Common myeloid progenitor, CD34-positive (primary cell): ENCODE results near the gene ERVW-1.

Experiments
- CTCF ChIA-PET: fragments of 350-600 bp; sonication (Branson Sonifier 250); formaldehyde crosslinking; loops from one replicate; lab custom pipeline; 2021; ENCODE audit warnings: antibody characterized with exemption; lab: Charles Lee
- POLR2A ChIA-PET: fragments of 350-600 bp; sonication (Branson Sonifier 250); formaldehyde crosslinking; loops from one replicate; lab custom pipeline; 2021; ENCODE audit warnings: antibody characterized with exemption; lab: Charles Lee
- DNase-seq, 3 donors: peaks; one replicate each; pipeline versions ENCODE4 v3.0.0 to v3.0.0-alpha.2; 2013
- H3K27ac ChIP-seq, 2 experiments: 1 replicate in 1 of 2; 2 replicates in 1 of 2; pipeline ENCODE4 v1.7.0; 2013; ENCODE audit warnings: inconsistent platforms in 2 of 2, low read length in 2 of 2, mild to moderate bottlenecking in 2 of 2, low read depth in 1 of 2, moderate library complexity in 1 of 2; ENCODE audit not compliant: severe bottlenecking in 2 of 2, insufficient read depth in 1 of 2, poor library complexity in 1 of 2
- H3K27me3 ChIP-seq, 5 experiments: replicated peaks in 2 of 5; 1 replicate in 3 of 5; 2 replicates in 2 of 5; pipeline versions ENCODE4 v1.6.1 to v1.7.0; 2013; ENCODE audit warnings: low read length in 4 of 5, mild to moderate bottlenecking in 2 of 5, moderate library complexity in 2 of 5, inconsistent platforms in 1 of 5; ENCODE audit not compliant: insufficient read depth in 5 of 5, control insufficient read depth in 4 of 5
- H3K36me3 ChIP-seq, 4 experiments: 1 replicate in 2 of 4; 2 replicates in 2 of 4; pipeline versions ENCODE4 v1.6.1 to v1.7.0; 2013; ENCODE audit warnings: low read length in 3 of 4, control low read depth in 1 of 4, mild to moderate bottlenecking in 1 of 4; ENCODE audit not compliant: control insufficient read depth in 4 of 4, insufficient read depth in 4 of 4
- H3K4me1 ChIP-seq, 4 experiments: 1 replicate in 3 of 4; 2 replicates in 1 of 4; pipeline versions ENCODE4 v1.6.1 to v1.7.1; 2013; ENCODE audit warnings: low read length in 3 of 4, mild to moderate bottlenecking in 3 of 4, control low read depth in 1 of 4, inconsistent platforms in 1 of 4, moderate library complexity in 1 of 4; ENCODE audit not compliant: control insufficient read depth in 4 of 4, insufficient read depth in 4 of 4; ENCODE audit errors: control extremely low read depth in 1 of 4
- H3K4me3 ChIP-seq, 7 experiments: 1 replicate in 4 of 7; 2 replicates in 3 of 7; pipeline versions ENCODE4 v1.5.1 to v1.7.0; 2013; ENCODE audit warnings: mild to moderate bottlenecking in 7 of 7, low read length in 6 of 7, moderate library complexity in 6 of 7, inconsistent platforms in 2 of 7, low read depth in 2 of 7, control low read depth in 1 of 7; ENCODE audit not compliant: insufficient read depth in 4 of 7, control insufficient read depth in 1 of 7; ENCODE audit errors: extremely low read depth in 1 of 7
- H3K9me3 ChIP-seq, 5 experiments: 1 replicate in 4 of 5; 2 replicates in 1 of 5; pipeline versions ENCODE4 v1.6.1 to v1.7.1; 2013; ENCODE audit warnings: low read length in 4 of 5, mild to moderate bottlenecking in 2 of 5, inconsistent platforms in 1 of 5, low read depth in 1 of 5, moderate library complexity in 1 of 5; ENCODE audit not compliant: control insufficient read depth in 4 of 5, insufficient read depth in 2 of 5; ENCODE audit errors: control extremely low read depth in 1 of 5
- WGBS: methylation state at CpG from one replicate; pipeline ENCODE4 v1.1.5; 2013; ENCODE audit not compliant: insufficient coverage; 5-methylcytosine and 5-hydroxymethylcytosine counted together

The ERVW-1 gene

GRCh38 chr7:92504563-92504962 is 26.8 kb upstream of the ERVW-1 start:
- Histone ChIP-seq H3K9me3 (no peaks in the 10 kb centered on the region), H3K27me3 (no peaks in the 10 kb centered on the region), H3K27ac (no peak overlapping the region), H3K4me3 (no peak overlapping the region), H3K4me1 (no peaks in the 10 kb centered on the region), H3K36me3 (peaks cover 10 to 58% (median 14%) of the 10 kb centered on the region in 4 experiments)
- ChIA-PET CTCF (no interaction called here), POLR2A (no interaction called here)
- 90% methylated on average over 3 of the region's 3 CpGs for WGBS
- DNase-seq: no peak

DNA sequence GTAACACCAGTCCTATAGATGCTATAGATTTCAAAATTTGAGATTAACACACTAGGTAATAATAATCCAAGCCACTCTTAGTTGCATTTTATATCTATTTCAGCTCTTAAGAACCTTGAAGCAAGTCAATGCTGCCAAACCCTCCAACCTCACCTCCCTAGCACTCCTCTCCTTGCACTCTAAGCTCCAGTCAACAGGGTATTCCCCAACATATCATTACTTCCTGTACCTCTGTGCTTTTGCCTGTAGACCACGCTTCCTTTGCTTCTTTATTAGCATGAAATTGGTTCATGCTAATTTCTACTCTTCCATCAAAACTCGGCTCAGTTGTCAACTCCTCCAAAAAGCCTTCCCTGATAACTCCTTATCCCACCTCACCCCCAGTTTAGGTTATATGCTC is 26.0 kb upstream of the ERVW-1 start:
- WGBS: 100% methylated on average over 2 of the region's 2 CpGs
- DNase-seq: no peak

GRCh38 chr7:92498557-92498956 is 20.8 kb upstream of the ERVW-1 start:
- Histone ChIP-seq H3K27ac (no peak overlapping the region), H3K4me1 (no peaks in the 10 kb centered on the region), H3K9me3 (no peaks in the 10 kb centered on the region), H3K4me3 (no peak overlapping the region), H3K27me3 (no peaks in the 10 kb centered on the region), H3K36me3 (peaks cover 16 to 59% (median 23%) of the 10 kb centered on the region in 4 experiments)
- ChIA-PET POLR2A (no interaction called here), CTCF (no interaction called here)
- no peak for DNase-seq
- 89% methylated on average over 1 of the region's 2 CpGs for WGBS

More for the DNA sequence above, 26.0 kb upstream of the ERVW-1 start:
- peaks cover 11 to 63% (median 19%) of the 10 kb centered on the region in 4 experiments for H3K36me3 ChIP-seq
- H3K9me3 ChIP-seq: no peaks in the 10 kb centered on the region
- no peak overlapping the region for H3K4me3 ChIP-seq
- no peak overlapping the region for H3K27ac ChIP-seq
- H3K4me1 ChIP-seq: no peaks in the 10 kb centered on the region
- CTCF ChIA-PET: no interaction called here
- POLR2A ChIA-PET: no interaction called here
- H3K27me3 ChIP-seq: no peaks in the 10 kb centered on the region

DNA sequence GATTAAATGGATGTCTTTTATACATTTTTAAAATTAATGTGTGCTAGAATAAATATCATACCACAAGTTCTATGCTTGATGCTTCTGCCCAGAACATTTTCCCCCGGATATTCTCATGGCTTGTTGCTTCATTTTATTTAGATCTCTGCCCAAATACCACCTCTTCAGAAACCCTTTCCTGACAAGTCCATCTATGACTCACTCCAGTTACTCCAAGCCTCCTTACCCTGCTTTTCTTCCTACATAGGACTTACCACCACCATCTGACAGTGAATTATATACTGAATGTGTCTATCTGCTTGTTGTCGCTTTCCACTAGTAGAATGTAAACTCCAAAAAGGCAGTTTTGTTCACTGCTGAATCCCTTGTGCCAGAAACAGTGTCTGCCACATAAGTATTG is 19.1 kb upstream of the ERVW-1 start:
- Histone ChIP-seq H3K9me3 (no peaks in the 10 kb centered on the region), H3K27ac (no peak overlapping the region), H3K36me3 (peaks cover 15 to 62% (median 28%) of the 10 kb centered on the region in 4 experiments), H3K27me3 (no peaks in the 10 kb centered on the region), H3K4me3 (no peak overlapping the region), H3K4me1 (no peaks in the 10 kb centered on the region)
- DNase-seq: no peak
- CTCF ChIA-PET: no interaction called here
- POLR2A ChIA-PET: no interaction called here
- 100% methylated on average over 1 of the region's 2 CpGs for WGBS

- WGBS: 100% methylated on average over 1 of the region's 1 CpG
Observed at GRCh38 chr7:92489634-92490033, 11.9 kb upstream of the ERVW-1 start.

DNA sequence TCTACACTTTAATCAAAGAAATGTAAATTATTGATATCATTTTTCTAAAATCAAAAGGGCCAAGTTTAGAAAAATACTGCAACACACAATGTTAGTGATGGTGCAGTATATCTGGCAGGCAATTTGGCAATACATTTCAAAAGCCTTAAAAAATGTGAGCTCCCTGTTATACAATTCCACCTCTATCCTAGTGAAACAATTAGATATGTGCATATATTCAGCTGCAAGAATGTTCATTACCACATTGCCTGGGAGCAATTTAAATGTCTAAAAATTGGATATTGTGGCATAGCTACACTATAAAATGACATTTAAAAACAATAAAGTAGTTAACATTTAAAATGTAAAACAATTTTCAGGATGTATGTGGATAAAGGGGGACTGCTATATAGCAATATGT is 10.1 kb upstream of the ERVW-1 start:
- H3K9me3 ChIP-seq: no peaks in the 10 kb centered on the region
- peaks cover 19 to 62% (median 33%) of the 10 kb centered on the region in 4 experiments for H3K36me3 ChIP-seq
- H3K27me3 ChIP-seq: no peaks in the 10 kb centered on the region
- no peak overlapping the region for H3K27ac ChIP-seq
- DNase-seq: no peak
- H3K4me3 ChIP-seq: no peak overlapping the region
- ChIA-PET POLR2A (no interaction called here), CTCF (no interaction called here)
- no peaks in the 10 kb centered on the region for H3K4me1 ChIP-seq

More at GRCh38 chr7:92489634-92490033, 11.9 kb upstream of the ERVW-1 start:
- H3K27ac ChIP-seq: no peak overlapping the region
- no peaks in the 10 kb centered on the region for H3K9me3 ChIP-seq
- H3K4me1 ChIP-seq: no peaks in the 10 kb centered on the region
- DNase-seq: no peak
- no peaks in the 10 kb centered on the region for H3K27me3 ChIP-seq
- H3K36me3 ChIP-seq: peaks cover 26 to 75% (median 40%) of the 10 kb centered on the region in 4 experiments
- ChIA-PET CTCF (no interaction called here), POLR2A (interaction anchor here (0.7 kb wide), 1 partner anchor 14 kb away, joined by 5 read pairs; no protein-coding TSS in a partner anchor)
- no peak overlapping the region for H3K4me3 ChIP-seq

DNA sequence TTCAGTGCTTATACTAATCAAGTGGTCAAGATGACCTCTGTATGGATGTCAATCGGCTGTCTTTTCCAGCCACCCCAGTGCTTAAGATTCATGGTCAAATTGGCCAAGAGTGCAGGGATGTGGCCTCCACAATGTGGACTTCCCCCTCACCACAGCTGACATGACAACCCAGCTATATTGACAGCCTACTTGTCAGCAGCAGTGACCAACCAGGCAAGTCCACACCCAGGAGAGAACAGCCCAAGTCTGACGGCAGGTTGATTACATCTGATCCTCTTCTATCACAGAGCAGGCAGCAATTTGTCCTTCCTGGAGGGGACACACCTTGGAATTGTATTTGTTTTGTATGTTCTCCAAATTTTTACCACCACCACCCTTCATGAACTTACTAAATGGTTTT is 8.2 kb upstream of the ERVW-1 start:
- POLR2A ChIA-PET: no interaction called here
- H3K9me3 ChIP-seq: no peaks in the 10 kb centered on the region
- no peak overlapping the region for H3K4me3 ChIP-seq
- no peak overlapping the region for H3K27ac ChIP-seq
- 100% methylated on average over 1 of the region's 2 CpGs for WGBS
- no peak for DNase-seq
- no peaks in the 10 kb centered on the region for H3K4me1 ChIP-seq
- CTCF ChIA-PET: interaction anchor here (0.6 kb wide), 1 partner anchor 461 kb away, joined by 3 read pairs; no protein-coding TSS in a partner anchor
- H3K36me3 ChIP-seq: peaks cover 13 to 48% (median 26%) of the 10 kb centered on the region in 4 experiments
- no peaks in the 10 kb centered on the region for H3K27me3 ChIP-seq
